Measurements from ENCODE around the gene GPT2.

Gene GPT2

GRCh38 chr16:46899443-46900143 lies 15.4 kb downstream of the GPT2 start:
- peak; percentile 28 for DNase-seq

GRCh38 chr16:46900455-46901235 lies 16.5 kb downstream of the GPT2 start:
- DNase-seq, result no peak

- DNase-seq, result no peak
These were observed 17.5 kb downstream of the GPT2 start for GRCh38 chr16:46901709-46902108.

- DNase-seq, result no peak
These were observed 19.2 kb downstream of the GPT2 start for GRCh38 chr16:46903255-46903905.

- DNase-seq, result no peak
These were observed 20.3 kb downstream of the GPT2 start for GRCh38 chr16:46904471-46904870.

- no peak for DNase-seq
These were observed 22.3 kb downstream of the GPT2 start for GRCh38 chr16:46906360-46907060.

- no peak for DNase-seq
These were observed 23.1 kb downstream of the GPT2 start for GRCh38 chr16:46907061-46907774.

- peak; percentile 47 for DNase-seq
These were observed 24.6 kb downstream of the GPT2 start for GRCh38 chr16:46908540-46909372.

- no peak for DNase-seq
These were observed 26.9 kb downstream of the GPT2 start for GRCh38 chr16:46911038-46911437.

GRCh38 chr16:46911650-46912049 lies 27.5 kb downstream of the GPT2 start:
- no peak for DNase-seq

GRCh38 chr16:46914556-46915201 lies 30.5 kb downstream of the GPT2 start:
- DNase-seq, result no peak

- DNase-seq, result no peak
These were observed 31.4 kb downstream of the GPT2 start for GRCh38 chr16:46915483-46916025.

GRCh38 chr16:46916980-46917379 lies 32.8 kb downstream of the GPT2 start:
- no peak for DNase-seq

GRCh38 chr16:46918400-46918799 lies 34.2 kb downstream of the GPT2 start:
- no peak for DNase-seq

- DNase-seq, result no peak
These were observed 35.0 kb downstream of the GPT2 start for GRCh38 chr16:46918905-46919792.

- no peak for DNase-seq
These were observed 36.4 kb downstream of the GPT2 start for GRCh38 chr16:46920402-46921068.

- no peak for DNase-seq
These were observed 38.1 kb downstream of the GPT2 start for GRCh38 chr16:46922239-46922638.

- DNase-seq, result peak; percentile 13
These were observed 39.5 kb downstream of the GPT2 start for GRCh38 chr16:46923513-46924295.

Measured in HCEC 1CT (cell line).